Activated CD4-positive, alpha-beta T cell treated with anti-CD3 and anti-CD28 coated beads, Interleukin-10, Interleukin-2, amounts not matched to agents 100 ng/mL and 50 ng/mL, durations not matched to agents 16 hours and 8 hours (primary cell): ENCODE results near the gene CFAP20DC.
A peak's percentile ranks its signal among the peaks of the same experiment; 100 is the strongest.
"Not testable (repeated sequence)": the region's sequence is repeated elsewhere in the genome, so short reads cannot be mapped to it uniquely, and the experiment has no call there.

Experiments
- DNase-seq: peaks from one replicate; pipeline ENCODE4 v3.0.0-alpha.2; 2020

CFAP20DC gene

GRCh38 chr3:58725326-58725853 lies 324.4 kb downstream of the CFAP20DC start:
- DNase-seq: no peak

- no peak for DNase-seq
Measured at GRCh38 chr3:58724336-58724735, 325.5 kb downstream of the CFAP20DC start.

GRCh38 chr3:58723173-58723572 lies 326.7 kb downstream of the CFAP20DC start:
- no peak for DNase-seq

DNA sequence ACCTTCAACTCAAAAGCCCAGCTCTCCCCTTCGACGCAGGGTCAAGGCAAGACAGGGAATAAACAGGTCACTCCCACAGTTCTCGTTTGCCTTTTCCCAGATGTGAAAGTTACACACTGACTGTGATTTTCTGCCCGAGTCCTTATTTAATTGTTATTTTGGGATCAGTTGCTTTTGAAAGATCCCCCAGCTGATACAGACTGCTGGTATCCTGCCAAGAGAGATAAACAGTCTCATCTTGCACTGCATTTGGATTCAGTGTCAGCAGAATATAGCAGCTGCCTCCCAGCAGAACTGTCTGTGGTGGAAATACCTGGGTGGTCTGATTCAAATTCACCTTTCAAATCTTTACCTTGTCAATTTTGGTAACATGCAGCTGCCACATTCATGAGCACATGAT lies 327.3 kb downstream of the CFAP20DC start:
- DNase-seq: no peak

GRCh38 chr3:58720526-58720925 lies 329.3 kb downstream of the CFAP20DC start:
- no peak for DNase-seq

GRCh38 chr3:58719684-58720083 lies 330.1 kb downstream of the CFAP20DC start:
- no peak for DNase-seq

DNA sequence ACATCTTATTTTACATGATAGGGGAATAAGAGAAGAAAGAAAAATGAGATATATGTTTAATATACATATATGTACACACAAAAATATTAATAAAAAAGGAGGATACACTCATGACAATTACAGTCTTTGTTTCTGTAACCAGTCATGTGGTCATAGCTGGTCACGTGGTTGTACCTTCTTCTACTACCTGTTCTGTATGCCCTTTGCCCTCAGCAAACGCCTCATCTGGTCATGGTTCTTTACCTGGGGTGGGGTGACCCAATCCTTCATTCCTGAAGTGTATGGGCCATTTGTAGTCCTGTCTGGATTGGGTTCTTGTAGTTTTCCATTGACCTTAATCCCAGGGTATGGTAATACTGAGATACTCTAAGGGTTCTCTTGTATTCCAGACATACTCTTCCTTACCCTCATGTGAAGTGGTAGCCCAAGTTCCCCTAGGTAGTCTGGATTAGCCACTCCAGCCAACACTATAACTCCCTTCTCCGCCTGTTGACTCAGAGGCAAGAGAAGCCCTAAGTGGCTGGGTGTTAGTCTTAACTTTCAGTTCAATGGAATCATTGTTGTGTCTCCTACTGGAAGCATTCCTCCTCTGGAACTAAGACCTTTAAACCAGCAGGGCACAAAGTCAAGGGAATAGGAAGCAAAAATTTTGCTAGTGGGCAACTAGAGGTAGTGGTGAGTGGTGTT lies 336.0 kb downstream of the CFAP20DC start:
- no peak for DNase-seq

DNA sequence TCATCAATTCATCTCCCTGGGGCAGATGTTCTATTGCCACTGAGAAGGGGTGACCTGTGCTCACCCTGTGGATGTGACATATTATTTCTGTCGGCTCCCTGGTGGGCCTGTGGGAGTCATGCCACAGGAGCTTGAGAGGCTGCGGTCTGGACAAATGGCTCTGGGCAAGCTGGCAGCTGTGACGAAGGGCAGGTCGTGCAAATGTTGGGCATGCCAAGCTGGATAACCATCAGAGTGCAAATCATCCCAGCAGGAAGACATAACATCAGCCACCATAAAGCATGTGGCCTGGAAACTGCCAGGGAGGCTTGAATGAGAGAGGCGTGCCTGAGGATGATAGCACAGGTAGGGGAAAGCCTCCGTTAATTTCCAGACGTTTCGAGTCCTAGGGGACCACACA lies 338.0 kb downstream of the CFAP20DC start:
- no peak for DNase-seq

GRCh38 chr3:58708983-58709382 lies 340.8 kb downstream of the CFAP20DC start:
- DNase-seq: not testable (repeated sequence)

DNA sequence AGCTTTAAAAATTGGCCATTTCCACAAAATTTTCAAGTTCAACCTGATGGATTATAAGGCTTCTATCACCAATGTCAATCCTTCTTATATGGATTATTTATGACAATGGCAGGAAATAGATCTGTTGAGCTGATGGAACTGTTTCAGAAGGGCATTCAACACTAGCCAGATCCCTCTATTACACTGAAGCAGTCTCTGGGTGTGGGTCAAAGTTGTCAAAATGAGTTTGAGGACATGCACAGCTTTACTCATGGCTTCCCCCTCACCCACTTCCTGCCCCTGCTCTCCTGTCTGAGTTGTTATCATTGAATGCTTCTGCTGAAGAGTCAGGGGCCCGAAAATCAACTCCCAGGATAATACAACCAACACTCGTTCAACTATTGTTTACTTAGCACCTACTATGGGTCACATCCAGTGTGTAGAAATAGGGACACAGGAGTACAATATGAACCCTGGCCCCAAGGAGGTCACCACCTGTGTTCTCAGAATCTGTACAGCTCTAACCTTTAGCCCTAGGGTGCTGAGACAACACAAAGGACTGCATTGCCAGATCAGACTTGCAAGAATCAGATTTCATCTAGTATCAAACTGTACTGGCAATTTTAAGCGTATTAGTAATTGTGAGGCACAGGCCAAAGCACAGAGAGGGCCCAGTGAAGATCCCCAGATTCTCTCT lies 341.6 kb downstream of the CFAP20DC start:
- no peak for DNase-seq

DNA sequence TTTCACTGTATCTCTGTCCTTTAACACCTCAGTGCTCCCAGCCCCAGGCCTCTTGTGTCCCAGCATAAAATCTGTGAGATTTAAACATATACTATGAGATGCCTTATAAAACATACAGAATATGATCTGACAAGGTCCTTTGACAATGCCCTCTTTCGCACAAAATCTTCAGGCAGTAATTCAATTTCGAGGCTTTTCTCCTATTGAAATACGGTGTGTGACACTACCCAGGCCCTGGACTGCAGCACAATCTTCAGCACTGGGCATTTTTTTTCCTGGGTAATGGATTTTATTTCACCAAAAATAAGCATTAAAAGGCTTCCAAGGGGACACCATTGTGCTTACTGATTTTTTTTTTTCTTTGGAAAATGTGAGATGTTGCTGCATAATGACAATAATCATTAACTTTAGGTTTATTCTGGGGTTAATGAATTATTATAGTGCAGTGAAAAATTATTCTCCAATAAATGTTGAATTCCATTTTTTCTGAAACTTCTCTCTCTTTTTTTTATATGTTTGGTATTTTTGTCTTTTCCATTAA lies 342.4 kb downstream of the CFAP20DC start:
- no peak for DNase-seq

DNA sequence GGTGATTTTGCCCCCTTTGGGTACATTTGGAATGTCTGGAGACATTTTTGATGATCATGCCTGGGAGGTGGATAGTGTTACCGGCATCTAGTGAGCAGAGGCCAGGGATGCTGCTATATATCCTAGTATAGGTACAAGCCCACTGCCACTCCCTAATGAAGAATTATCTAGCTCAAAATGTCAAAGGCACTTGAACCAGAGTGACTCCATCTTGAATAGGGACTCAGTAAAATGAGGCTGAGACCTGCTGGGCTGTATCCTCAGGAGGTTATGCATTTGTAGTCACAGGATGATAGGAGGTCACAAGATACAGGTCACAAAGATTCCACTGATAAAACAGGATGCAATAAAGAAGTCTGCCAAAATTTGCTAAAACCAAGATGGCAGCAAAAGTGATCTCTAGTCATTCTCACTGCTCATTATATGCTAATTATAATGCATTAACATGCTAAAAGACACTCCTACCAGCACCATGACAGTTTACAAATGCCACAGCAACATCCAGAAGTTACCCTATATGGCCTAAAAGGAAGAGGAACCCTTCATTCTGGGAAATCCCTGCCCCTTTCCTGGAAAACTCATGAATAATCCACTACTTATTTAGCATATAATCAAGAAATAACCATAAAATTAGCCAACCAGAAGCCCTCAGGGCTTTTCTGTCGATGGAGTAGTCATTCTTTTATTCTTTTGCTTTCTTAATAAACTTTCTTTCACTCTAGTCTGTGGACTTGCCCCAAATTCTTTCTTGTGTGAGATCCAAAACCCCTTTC lies 343.2 kb downstream of the CFAP20DC start:
- DNase-seq: no peak

- no peak for DNase-seq
Measured at GRCh38 chr3:58704745-58705144, 345.1 kb downstream of the CFAP20DC start.

DNA sequence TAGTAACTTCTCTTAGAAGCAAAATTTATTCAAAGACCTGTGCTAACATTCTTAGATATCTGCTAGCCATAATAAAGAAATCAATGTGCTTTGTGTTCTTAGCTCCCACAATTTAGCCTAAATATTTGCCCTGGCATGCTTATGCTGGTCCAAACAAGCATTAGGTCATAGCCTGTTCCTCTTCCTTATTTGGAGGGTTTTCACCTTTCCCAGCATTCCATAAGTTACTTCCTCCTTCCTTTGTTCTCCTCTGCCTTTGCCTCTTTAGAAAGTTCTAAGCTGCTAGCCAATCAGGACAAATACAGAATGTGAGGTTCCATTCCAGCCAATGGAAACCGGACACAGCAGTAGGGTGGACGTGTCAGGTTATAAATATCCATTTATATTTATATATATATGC lies 345.5 kb downstream of the CFAP20DC start:
- not testable (repeated sequence) for DNase-seq

DNA sequence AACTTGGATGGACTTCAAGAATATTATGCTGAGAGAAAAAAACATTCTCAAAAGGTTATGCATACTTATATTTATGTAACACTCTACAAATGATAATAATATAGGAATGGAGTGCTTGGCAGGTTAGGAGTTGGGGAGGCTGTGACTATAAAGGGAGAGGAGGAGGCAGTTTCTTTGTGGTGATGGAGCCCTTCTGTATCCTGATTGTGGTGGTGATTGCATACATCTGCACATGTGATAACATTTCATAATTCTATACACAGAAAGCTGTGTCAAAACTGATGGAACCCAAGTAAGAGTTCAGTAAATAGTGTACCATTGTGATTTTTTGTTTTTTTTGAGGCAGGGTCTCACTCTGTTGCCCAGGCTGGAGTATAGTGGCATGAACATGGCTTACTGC lies 351.6 kb downstream of the CFAP20DC start:
- no peak for DNase-seq

- DNase-seq: peak; percentile 76
Measured at GRCh38 chr3:58697561-58697960, 352.3 kb downstream of the CFAP20DC start.

GRCh38 chr3:58696813-58697212 lies 353.0 kb downstream of the CFAP20DC start:
- DNase-seq: not testable (repeated sequence)

GRCh38 chr3:58696093-58696492 lies 353.7 kb downstream of the CFAP20DC start:
- no peak for DNase-seq

DNA sequence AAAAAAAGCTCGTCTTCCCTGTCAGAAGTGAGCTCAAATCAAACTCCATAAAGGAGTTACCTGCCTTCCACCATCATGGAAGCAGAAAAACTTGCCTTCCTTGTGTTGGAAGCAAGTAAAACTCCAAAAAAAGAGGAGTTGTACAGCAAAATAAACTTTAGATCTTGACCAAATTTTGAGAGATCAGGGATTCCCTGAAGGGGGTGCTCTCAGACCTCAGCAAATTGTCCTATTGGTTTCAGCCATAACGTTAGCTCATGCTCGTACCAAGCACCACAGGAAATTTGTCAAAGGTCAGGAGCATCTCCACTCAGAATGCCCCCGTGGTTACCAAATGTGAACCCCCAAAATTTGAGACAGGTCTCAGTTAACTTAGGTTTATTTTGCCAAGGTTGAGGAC lies 354.5 kb downstream of the CFAP20DC start:
- DNase-seq: not testable (repeated sequence)

DNA sequence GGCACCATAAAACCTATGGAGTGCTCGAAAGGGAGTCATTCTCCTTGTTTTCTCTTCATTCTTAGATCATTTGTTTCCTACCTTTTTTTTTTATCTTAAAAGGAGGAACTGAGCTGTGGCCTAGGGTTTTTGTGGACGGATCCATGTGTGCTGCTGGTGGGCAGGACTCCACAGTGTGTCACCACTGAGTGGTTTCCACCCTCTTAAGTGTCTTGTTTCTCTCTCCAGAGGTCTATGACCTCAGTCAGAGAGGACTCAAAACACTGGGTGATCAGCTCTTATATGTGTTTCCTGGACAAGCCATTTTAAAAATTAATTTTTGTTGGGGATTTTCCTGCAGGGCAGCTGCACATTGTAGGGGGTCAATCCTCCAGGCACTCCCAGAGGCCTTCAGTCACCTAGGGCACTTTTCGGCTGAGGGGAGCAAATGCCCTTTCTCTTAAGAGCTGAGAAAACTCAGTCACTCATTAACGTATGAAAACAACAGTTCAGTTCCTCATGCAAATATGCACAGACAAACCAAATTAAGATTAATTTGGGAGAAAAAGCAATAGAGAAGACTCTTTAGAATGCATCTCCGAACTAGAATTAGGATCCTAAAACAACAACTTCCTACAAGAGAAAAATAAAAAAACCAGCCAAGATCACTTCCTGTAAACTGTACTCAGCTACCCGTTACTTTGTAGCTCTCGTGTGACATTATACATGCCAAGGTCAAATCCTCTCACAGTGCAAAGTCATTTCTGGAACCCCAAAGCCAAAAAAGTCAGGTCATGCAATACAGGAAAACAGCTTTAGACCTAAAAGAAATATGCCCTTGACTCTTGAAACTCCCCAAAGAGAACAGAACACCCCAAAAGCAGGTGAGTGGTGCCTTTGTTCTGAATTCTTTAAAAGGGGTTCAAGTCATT lies 355.6 kb downstream of the CFAP20DC start:
- peak; percentile 70 for DNase-seq

DNA sequence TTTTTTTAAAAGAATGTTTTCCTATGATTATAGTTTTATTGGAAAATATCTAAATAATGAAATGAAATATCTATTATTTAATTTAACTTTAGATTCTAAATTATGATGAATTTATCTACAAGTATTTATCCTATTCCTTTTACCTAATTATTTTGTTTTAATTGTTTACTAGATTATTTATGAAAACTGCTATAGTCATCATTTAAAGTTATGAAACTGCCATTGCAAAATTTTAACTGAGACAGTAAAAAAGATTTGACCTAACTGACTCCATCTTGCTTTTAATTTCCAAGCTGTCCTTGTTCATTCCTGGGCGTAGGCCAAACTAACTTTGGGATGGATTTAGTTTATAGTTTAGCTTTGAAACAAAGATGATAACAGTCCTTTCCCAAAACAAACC lies 357.3 kb downstream of the CFAP20DC start:
- no peak for DNase-seq
